GM19328 (cell line): ENCODE data around the gene EEIG2.

Experiments
- ATAC-seq: cut with Tn5 transposase; IDR thresholded peaks from one replicate; pipeline ENCODE4 v1.9.1; 2021; ENCODE audit warnings: mild to moderate bottlenecking, moderate library complexity; ENCODE audit not compliant: unreplicated experiment

Gene EEIG2

DNA sequence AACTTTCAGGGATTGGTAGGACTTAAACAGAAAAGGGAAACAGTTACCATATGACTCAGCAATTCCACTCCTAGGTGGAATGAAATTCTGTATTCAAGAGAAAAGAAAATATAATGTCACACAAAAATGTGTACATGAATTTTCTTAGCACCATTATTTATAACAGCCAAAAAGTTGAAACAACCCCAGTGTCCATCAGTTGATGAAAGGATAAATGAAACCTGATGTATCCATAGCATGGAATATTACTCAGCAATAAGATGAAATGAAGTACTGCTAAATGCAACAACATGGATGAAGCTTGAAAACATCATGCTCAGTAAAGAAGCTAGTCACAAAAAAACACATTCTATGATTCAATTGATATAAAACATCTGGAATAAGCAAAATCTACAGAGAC, 15.5 kb downstream of the EEIG2 start:
- ATAC-seq: no peak

DNA sequence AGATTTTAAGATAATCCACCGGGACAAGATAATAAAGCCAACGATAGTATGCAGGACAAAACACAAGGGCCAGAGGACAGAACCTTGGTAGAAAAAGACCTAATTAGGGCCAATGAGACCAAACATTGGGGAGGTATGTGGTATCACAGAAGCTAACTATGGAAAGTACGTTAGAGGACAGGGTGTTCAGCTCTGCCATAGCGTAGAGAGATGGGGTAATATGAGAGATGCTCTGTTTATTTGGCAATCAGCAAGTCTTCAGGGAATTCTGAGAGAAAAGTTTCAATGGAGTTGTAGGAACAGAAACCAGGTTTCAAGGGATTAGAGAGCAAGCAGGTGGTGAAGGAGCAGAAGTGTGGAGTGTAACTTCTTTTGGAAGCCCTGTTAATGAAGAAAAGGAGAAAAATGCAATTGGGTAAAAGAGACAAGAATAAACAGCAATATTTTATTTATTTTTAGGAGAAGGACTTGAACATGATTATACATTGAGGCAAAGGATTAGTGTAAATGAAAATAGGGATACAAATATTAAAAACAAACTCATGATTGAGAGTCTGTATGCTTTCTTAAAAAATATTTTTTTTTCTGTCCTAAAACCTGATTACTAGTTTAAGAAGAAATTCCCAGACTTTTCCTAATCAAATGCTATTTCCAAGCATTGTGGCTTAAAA, 24.0 kb downstream of the EEIG2 start:
- ATAC-seq: no peak

DNA sequence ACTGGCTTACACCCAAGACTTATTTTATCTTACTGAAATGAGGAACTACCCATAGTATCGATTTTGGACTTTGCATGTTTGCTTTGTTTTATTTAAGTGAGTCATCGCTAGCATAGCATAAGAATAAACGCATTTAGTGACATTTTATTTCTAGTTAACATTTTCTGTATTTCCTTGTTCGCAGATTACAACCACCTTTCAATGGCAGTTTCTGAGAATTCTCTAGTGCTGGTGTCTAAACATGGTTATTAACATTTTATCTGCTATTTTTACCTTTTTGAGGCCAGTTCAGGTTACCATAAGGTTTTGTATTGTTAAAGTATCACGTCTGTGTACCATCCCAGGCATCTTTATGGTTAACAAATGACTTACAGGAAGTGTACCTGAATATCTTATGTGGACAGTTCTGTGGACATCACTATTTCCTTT, 24.5 kb downstream of the EEIG2 start:
- ATAC-seq: no peak

DNA sequence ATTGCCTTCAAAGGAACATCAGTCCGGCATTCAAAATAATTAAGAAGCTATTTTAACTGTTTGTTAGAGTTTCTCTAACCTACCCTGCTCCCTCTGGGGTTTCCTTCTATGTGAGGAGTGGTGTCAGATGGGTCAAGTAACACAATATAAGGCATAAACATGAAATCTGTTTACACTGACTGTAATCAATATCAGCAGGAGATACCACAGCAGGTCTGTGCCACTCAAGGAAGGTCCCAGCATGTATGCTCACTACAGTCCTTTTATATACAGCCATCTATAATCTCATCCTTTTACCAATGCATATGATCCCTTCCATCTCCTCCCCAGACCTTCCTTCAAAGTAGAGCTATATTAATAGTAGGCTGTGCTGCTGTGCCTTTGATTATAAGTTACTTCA, 25.4 kb downstream of the EEIG2 start:
- ATAC-seq: no peak

DNA sequence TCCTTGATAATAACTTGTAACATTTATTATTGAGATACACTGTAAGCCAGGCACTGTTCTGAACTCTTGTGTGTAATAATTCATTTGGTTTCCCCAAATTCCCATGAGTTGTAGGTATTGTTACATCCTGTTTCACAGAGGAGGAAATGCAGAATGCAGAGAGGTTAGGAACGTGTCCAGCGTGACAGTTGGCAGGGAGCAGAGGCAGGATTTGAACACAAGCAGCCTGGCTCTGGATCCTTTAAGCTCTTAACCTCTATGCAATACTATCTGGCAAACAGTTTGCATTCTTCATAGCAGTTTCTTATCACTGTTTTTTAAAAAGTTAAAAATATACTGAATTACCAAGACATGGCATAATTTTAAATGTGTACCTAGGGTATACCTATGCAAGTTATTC, 30.5 kb downstream of the EEIG2 start:
- no peak for ATAC-seq

- ATAC-seq: no peak
Measured at GRCh38 chr1:108590957-108591356, 31.1 kb downstream of the EEIG2 start.

DNA sequence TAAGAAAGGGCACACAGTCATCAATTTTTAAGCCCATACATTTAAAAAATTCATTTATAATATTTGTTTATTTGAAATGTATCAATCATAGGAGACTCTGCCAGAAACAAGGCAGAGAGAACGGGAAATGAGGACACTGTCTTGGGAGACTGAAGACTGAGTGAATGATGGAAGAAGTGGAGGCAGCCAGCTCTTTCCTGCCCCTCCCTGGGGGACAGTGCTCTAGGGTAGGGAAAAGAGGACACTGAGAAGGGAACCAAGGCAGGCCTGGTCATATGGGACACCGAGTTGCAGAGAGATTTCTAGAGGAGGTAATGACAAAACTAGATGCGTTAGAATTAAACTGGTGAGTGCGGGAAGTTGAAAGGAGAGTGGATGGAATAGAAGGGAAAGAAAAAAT, 31.6 kb downstream of the EEIG2 start:
- no peak for ATAC-seq

DNA sequence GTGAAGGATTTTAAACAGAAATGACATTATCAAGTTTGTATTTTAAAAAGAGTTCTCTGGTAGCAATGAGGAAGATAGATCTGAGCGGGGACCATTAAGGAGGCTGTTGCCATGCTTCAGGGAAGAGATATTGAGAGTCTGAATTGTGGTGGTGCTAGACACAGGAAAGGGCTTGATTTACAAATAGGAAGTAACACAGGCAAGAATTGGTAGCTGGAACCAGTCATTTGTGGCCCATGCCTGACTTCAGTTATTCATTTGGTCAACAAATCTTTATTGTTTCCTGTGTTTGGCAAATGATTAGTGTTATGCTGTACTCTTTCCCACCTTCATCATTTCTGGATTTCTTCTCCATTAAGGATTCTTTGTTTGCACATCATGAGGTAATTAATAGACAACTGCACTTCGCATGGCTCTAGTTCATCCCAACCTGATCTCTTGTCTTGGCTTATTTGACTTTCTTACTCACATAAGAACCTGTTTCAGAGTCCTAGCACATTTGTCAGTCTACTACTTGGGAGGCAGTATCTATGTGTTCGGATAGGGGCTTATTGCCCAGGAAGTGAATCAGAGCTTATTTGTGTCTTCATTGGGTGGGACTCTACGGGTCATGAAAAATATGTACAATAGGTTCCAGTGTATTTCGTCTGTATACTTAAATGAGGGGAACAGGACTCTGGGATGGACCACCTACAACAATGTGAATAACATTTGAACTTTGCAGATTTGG, 32.3 kb downstream of the EEIG2 start:
- no peak for ATAC-seq

- no peak for ATAC-seq
Measured at GRCh38 chr1:108593448-108593847, 33.5 kb downstream of the EEIG2 start.

DNA sequence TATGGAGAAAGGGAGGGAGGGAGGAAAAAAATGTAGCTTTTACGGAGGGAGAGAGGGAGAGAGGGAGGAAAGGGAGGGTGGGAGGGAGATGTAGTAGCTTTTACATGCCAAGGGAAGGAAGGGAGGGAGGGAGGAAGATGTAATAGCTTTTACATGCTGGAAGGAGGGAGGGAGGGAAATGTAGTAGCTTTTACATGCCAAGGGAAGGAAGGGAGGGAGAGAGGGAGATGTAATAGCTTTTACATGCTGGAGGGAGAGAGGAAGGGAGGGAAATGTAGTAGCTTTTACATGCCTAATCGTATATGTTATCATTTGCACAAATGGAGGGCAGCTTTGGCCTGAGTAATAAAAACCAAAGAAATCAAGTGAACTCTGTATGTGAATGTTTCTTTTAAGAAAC, 35.6 kb downstream of the EEIG2 start:
- ATAC-seq: no peak

DNA sequence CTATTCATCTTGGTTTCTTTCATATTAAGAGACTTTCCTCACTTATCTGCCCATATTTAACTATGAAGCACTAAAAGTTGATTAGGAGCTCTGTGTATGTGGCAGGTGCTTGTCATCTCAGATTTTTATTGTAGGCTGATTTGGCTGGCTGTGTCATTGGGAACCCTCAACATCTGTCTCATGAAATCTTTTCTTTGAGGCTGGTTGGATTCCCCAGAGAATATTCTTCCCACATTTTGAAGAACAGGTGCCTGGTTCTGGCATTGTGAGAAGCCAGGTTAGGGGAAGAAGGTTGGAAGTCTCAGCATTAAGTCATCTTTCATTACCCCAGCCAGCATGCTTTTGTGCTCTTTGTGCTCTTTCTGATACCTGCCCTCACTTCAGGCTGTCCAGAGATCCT, 37.1 kb downstream of the EEIG2 start:
- ATAC-seq: no peak

- ATAC-seq: no peak
Measured at GRCh38 chr1:108598340-108598739, 38.4 kb downstream of the EEIG2 start.

- no peak for ATAC-seq
Measured at GRCh38 chr1:108600504-108600903, 40.6 kb downstream of the EEIG2 start.

- no peak for ATAC-seq
Measured at GRCh38 chr1:108601708-108602410, 42.0 kb downstream of the EEIG2 start.

GRCh38 chr1:108605633-108606032, 45.7 kb downstream of the EEIG2 start:
- ATAC-seq: no peak

DNA sequence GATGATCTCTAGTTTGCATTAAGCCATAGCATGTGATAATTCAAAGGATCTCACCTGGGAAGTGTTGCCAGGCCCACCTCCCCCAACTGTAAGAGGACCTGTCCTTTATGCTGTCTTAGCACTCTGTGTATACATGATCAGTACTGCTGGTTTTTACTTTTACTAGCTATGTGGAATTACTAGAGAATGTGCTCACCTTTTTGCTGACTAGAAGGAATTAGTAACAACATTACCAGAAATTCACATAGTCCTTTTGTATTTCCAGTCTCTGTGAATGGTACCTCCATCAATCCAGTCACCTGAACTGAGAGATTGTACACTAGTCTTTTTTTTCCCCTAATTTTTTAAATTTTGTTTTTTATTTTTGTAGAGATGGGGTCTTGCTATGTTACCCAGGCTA, 46.6 kb downstream of the EEIG2 start:
- ATAC-seq: no peak

- no peak for ATAC-seq
Measured at GRCh38 chr1:108609483-108610049, 49.7 kb downstream of the EEIG2 start.
